Frontal cortex (tissue), 4 donors: ENCODE results near the gene SUPT20H. TPM values are rescaled to one million over a fixed set of nuclear protein-coding genes. Genes with fewer than 3 reads are reported as not detected.

Experiments
- DNase-seq, 2 donors: peaks; one replicate each; pipeline ENCODE4 v3.0.0; 2012; ENCODE audit warnings: low spot score in 2 of 2
- FAIRE-seq: peaks from 2 replicates; lab custom pipeline; 2012; peaks lifted over from hg19 to GRCh38; lab: Jason Lieb, UNC
- total RNA-seq: library from RNA; depleted of rRNA; stranded (reverse); fragments of >200 nt; gene quantifications from one replicate; pipeline ENCODE4 v1.2.3, GENCODE V29; 2014
- donor health status: control.
- donor health status: control.
- donor health status: control.

The SUPT20H gene
- total RNA-seq, result 62.0 TPM

- DNase-seq, result peak; percentile 84 to 87
Observed at GRCh38 chr13:37058910-37059847, at the start of gene SUPT20H. Gene SUPT20H (minus strand): TSS chr13:37059688. CDS start chr13:37051490, 8,198 bp downstream.

DNA sequence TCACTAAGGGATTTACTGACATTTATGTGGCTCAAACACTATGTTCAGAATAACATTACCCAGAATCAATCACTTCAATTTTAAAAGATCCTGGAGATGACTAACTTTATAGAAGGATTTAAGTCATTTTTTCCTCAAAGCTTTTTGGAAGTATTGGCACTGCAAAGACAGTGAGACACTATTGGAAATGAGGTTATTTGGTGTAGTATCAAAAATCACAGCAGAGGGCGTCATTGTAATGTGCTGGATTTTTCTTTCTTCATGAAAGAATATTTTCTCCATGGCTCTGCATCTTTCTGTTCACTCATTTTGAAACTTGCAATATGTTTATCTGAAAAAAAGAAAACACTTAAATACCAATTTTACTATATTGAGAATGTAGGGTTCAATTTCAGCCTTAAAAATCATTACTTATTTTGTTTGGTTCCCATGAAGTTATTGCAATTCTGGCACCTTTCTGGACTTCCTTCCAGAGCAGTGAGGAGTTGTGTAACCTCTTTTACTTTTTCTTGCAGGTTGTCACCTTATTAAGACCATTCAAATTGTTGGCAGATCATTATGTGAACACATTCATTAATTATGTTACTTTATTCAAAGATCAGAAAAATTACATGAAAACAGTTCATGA lies 49.7 kb upstream of the SUPT20H start:
- peak; percentile 93 for FAIRE-seq
- DNase-seq, result peak; percentile 17 to 33

More at GRCh38 chr13:37058910-37059847, at the start of gene SUPT20H:
- no peak for FAIRE-seq

DNA sequence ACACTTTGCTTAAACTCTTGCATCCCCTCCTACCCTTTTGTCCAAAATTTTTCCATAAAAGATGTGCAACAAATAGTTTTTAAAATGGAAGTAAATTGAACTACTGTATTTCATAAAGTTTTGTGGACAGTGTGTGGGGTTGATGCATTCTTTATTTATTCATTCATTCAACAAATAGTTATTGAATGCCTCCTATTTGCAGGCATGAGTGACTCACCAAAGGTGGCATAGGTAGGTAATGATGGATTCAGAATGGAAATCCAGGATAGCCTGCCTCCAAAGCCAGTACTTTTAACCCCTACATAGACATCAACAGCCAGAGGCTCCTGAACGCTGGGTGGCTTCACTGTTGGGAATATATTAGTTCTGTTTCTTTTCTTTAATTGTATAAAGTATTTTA lies 48.4 kb upstream of the SUPT20H start:
- DNase-seq, result no peak
- FAIRE-seq, result no peak

DNA sequence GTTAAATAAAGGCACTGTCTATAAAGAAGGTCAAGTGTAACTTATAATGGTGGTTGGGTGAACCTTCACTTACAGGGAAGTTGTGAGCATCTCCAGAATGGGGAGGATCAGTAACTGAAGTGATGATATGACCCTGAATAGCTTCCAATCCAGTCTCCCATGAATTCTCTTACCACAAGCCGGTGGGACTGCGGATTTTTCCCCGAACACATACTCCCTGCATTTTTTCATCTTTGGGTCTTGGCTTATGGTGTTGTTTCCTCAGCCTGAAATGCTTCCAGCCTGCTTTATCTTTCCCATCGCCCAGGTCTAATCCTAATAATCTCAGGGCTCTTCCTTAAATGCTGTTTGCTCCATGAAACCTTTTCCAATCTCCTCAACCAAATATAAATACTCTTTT lies 48.0 kb upstream of the SUPT20H start:
- DNase-seq (no peak), FAIRE-seq (no peak)

- FAIRE-seq, result no peak
Observed at GRCh38 chr13:37106642-37107041, 47.2 kb upstream of the SUPT20H start.

GRCh38 chr13:37105251-37105714 lies 45.8 kb upstream of the SUPT20H start, which contains the start of gene CSNK1A1L:
Gene CSNK1A1L (minus strand): TSS chr13:37105664. CDS start chr13:37105256, 408 bp downstream.
- no peak for DNase-seq
- FAIRE-seq, result no peak

More at GRCh38 chr13:37106642-37107041, 47.2 kb upstream of the SUPT20H start:
- DNase-seq, result no peak

GRCh38 chr13:37102896-37103295 lies 43.4 kb upstream of the SUPT20H start:
- FAIRE-seq (no peak), DNase-seq (no peak)

- DNase-seq, result no peak
- FAIRE-seq, result peak; percentile 13
Observed at GRCh38 chr13:37101201-37101600, 41.7 kb upstream of the SUPT20H start.

DNA sequence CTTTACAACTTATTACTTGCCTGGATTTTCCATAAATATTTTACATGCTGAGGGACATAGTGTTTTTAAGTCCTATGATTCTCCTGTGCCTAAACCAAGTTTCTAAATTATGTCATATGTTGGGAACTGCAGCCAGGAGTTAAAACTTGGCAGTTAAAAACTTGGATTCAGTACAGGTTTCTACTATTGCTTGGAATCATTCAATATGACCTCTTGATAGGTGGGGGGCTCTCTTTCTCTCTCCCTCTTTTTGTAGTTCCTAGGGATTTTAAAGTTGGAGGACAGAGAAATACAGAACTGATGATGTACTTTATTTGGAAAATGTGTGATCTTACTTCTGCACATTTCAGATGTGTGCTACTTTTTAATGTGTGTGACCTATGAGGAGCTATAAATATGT lies 41.2 kb upstream of the SUPT20H start:
- FAIRE-seq (no peak), DNase-seq (no peak)

GRCh38 chr13:37097076-37097475 lies 37.6 kb upstream of the SUPT20H start:
- no peak for FAIRE-seq
- DNase-seq, result no peak

- no peak for FAIRE-seq
Observed at GRCh38 chr13:37094840-37095239, 35.4 kb upstream of the SUPT20H start.

GRCh38 chr13:37094099-37094498 lies 34.6 kb upstream of the SUPT20H start:
- DNase-seq, result no peak
- FAIRE-seq, result no peak

More at GRCh38 chr13:37094840-37095239, 35.4 kb upstream of the SUPT20H start:
- DNase-seq, result no peak

DNA sequence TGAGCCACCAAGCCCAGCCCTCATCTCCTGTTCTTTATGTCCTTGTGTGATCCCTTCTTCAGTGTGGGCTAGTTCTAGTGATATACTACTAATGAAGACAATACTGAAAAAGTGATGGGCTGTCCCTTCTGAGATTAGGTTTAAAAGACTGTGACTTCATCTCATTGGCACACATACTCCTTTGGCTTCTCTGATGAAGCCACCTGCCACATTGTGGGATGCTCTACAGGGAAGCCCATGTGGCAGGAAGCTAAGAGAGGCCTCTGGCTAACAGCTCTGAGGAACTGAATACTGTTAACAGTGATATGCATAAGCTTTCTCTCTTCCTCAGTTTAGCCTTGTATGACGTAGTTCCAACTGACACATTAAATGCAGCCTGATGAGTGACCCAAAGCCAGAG lies 32.3 kb upstream of the SUPT20H start:
- DNase-seq, result no peak
- FAIRE-seq, result no peak

DNA sequence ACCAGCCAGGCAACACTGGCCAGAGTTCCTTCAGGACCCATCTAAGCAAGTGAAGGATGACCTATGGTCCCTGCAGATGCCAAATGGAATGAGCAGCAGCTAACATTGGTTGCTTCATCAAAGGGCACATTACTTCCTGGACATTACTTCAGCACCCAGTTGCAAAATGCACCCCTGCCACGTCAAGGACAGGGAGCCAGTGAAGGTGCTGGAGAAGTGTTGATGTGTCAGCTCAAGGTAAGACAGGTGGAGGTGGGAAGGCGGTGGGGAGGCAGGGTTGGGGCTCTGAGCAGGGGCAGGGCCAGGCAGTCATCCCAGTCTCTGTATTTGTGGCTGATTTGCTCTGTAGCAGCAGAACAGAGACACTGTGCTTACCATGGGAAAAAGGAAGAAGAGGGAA lies 31.4 kb upstream of the SUPT20H start:
- DNase-seq, result no peak

GRCh38 chr13:37089495-37089894 lies 30.0 kb upstream of the SUPT20H start:
- FAIRE-seq (no peak), DNase-seq (no peak)

More for the DNA sequence above, 31.4 kb upstream of the SUPT20H start:
- no peak for FAIRE-seq

DNA sequence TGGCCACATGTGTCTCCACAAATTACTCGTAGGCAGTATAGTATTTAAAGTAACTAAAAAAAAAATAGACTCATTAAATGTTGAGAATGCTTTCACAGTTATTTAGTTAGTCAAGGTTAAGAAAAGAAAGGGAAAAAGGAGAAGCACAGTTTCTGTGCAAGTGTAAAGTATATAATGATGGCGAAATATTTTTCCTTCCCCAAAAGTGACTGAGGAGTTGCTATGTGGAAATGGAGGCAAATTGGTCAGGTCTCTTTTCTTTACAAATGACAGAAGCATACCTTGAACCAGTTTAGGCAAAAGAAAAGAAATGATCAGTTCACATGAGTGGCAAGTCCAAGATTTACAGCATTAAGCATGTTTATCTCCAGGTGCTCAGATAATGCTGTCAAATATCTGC lies 28.0 kb upstream of the SUPT20H start:
- FAIRE-seq (no peak), DNase-seq (no peak)

GRCh38 chr13:37085606-37086005 lies 26.1 kb upstream of the SUPT20H start:
- FAIRE-seq, result no peak

DNA sequence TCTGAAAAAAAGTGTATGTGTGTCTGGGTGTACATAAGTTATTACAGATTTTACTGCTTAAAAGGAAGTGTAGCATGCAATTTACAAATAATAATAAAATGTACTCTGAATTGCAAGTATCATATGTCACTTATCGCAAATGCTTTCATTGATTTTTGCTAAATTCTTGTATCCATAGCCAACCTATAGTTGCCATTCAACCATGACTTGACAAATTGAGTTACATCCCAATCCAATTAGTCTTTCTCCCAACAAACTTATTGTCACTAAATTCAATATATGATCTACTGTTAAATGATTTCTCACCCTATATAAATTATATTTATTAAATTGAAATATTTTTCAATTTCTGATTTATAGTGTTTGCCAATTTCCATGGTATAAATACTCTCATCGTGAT lies 17.3 kb upstream of the SUPT20H start:
- FAIRE-seq, result no peak
- DNase-seq, result no peak

More at GRCh38 chr13:37085606-37086005, 26.1 kb upstream of the SUPT20H start:
- DNase-seq, result no peak

DNA sequence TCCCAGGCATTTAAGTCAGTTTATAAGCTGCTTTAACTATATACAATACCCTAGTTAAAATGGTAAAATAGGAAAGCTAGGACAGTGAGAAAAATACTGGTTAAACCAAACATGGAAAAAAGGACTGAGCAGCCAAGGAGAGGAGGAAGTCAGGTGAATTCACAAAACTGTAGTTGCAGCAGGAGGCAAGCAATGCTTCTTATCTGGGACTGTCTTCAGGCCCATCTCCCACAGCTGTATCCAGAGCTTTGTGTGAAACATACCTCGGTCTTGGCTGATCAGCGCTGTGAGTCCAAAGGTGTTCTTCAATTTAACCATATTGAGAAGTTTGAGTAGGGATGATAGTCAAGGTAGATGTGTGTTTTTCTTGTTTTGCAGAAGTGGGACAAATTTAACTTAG lies 15.7 kb upstream of the SUPT20H start:
- DNase-seq (no peak), FAIRE-seq (no peak)

DNA sequence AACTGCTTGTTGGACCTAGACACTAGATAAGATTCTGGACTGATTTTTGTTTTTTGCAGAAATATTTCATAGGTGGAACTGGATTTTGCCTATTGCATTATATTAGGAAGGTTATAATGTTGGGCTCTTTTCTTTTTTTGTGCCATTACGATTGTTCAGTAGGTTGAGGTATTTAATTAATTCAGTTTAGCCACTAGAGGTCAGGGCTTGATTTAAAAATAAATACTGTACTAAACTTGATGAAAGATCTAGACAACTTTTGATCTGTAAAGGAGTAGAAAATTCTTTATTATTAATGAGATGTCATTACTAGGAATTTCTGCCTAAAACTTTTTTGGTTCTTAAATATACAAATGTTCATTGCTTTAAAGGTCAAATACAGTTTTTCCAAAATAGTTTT lies 15.2 kb upstream of the SUPT20H start:
- FAIRE-seq (peak; percentile 80), DNase-seq (no peak)

GRCh38 chr13:37072024-37072423 lies 12.5 kb upstream of the SUPT20H start:
- FAIRE-seq, result no peak
- no peak for DNase-seq
